K562 (cell line): ENCODE data around the gene SUN5. TPM values are rescaled to one million over a fixed set of nuclear protein-coding genes. Genes with fewer than 3 reads are reported as not detected.

Source experiments
- ATAC-seq: fragments of 200-7000 bp; cut with Tn5 transposase; 3 replicates; pipeline ENCODE4 v1.9.1; 2020; ENCODE audit warnings: moderate library complexity
- BruUV-seq: library from RNA; stranded (reverse); fragments of 400-500 nt; replicated peaks from 2 replicates; lab custom pipeline; 2021; lab: Mats Ljungman, UMichigan
- CTCF ChIA-PET: fragments of 300-600 bp; formaldehyde crosslinking; extraction: SDS; loops from one replicate; lab custom pipeline; 2021; ENCODE audit warnings: low intra/inter-chr PET ratio; lab: Yijun Ruan, JAX
- POLR2A ChIA-PET: fragments of 300-600, 350-650 bp; sonication (Branson Sonifier 250); formaldehyde crosslinking; extraction: SDS; loops from one replicate; lab custom pipeline; 2021; ENCODE audit warnings: antibody characterized with exemption, inconsistent platforms; lab: Yijun Ruan, JAX
- DNase-seq, 4 experiments: peaks; one replicate each; pipeline versions ENCODE4 v3.0.0 to v3.0.0-alpha.2; 2011 to 2018; ENCODE audit warnings: low spot score in 3 of 4, mixed read lengths in 3 of 4; ENCODE audit errors: extremely low read depth in 1 of 4
- FAIRE-seq: peaks from 2 replicates; lab custom pipeline; 2011; peaks lifted over from hg19 to GRCh38; lab: Jason Lieb, UNC
- H2AFZ ChIP-seq: 2 replicates; pipeline ENCODE4 v1.6.0; 2011; ENCODE audit warnings: low read depth, low read length, control low read depth, inconsistent platforms
- H3K27ac ChIP-seq: fragments of 200-600 bp; 3 replicates; pipeline ENCODE4 v1.8.0; 2011; ENCODE audit warnings: low read depth, mild to moderate bottlenecking, control low read depth, inconsistent platforms, low read length, moderate library complexity, mixed read lengths; ENCODE audit errors: extremely low read depth
- H3K27me3 ChIP-seq, 2 experiments: fragments of 300-600 bp in 1 of 2; 2 replicates in 1 of 2; 3 replicates in 1 of 2; pipeline versions ENCODE4 v1.6.0 to v1.8.0; 2011; ENCODE audit warnings: inconsistent platforms in 2 of 2, low read length in 2 of 2, mild to moderate bottlenecking in 1 of 2, mixed read lengths in 1 of 2, moderate library complexity in 1 of 2; ENCODE audit not compliant: control insufficient read depth in 2 of 2, insufficient read depth in 2 of 2
- H3K36me3 ChIP-seq: fragments of 300-600 bp; 3 replicates; pipeline ENCODE4 v1.8.0; 2011; ENCODE audit warnings: mild to moderate bottlenecking, low read length, inconsistent platforms; ENCODE audit not compliant: control insufficient read depth, insufficient read depth
- H3K4me1 ChIP-seq, 2 experiments: fragments of 200-600 bp in 1 of 2; replicated peaks in 1 of 2; 2 replicates in 1 of 2; 3 replicates in 1 of 2; pipeline versions ENCODE4 v1.5.1 to v1.8.0; 2011; ENCODE audit warnings: inconsistent platforms in 2 of 2, low read length in 2 of 2, mild to moderate bottlenecking in 1 of 2, mixed read lengths in 1 of 2, moderate library complexity in 1 of 2; ENCODE audit not compliant: control insufficient read depth in 2 of 2, insufficient read depth in 2 of 2
- H3K4me2 ChIP-seq: 2 replicates; pipeline ENCODE4 v1.6.1; 2011; ENCODE audit warnings: low read length, control low read depth, inconsistent platforms, mixed read lengths; ENCODE audit not compliant: insufficient read depth
- H3K4me3 ChIP-seq: fragments of 200-600 bp; sonication (generic), shearing (Covaris generic); 2 replicates; pipeline ENCODE4 v1.5.1; 2016; ENCODE audit warnings: control low read depth, inconsistent platforms
- H3K79me2 ChIP-seq: fragments of 200-600 bp; 3 replicates; pipeline ENCODE4 v1.8.0; 2011; ENCODE audit warnings: low read length, inconsistent platforms; ENCODE audit not compliant: control insufficient read depth, insufficient read depth
- H3K9ac ChIP-seq, 2 experiments: 2 replicates each; pipeline versions ENCODE4 v1.6.0 to v1.6.1; 2011; ENCODE audit warnings: low read depth in 2 of 2, low read length in 2 of 2, control low read depth in 1 of 2, inconsistent platforms in 1 of 2, mild to moderate bottlenecking in 1 of 2, mixed read lengths in 1 of 2; ENCODE audit not compliant: insufficient read depth in 1 of 2
- H3K9me1 ChIP-seq: one replicate; pipeline ENCODE4 v1.6.0; 2011; ENCODE audit warnings: inconsistent platforms, mild to moderate bottlenecking, low read length, moderate library complexity; ENCODE audit not compliant: control insufficient read depth, insufficient read depth
- H3K9me3 ChIP-seq: replicated peaks from 2 replicates; pipeline ENCODE4 v1.5.1; 2011; ENCODE audit warnings: low read depth, low read length, inconsistent platforms; ENCODE audit not compliant: control insufficient read depth, insufficient read depth
- H4K20me1 ChIP-seq: replicated peaks from 2 replicates; pipeline ENCODE4 v1.6.1; 2011; ENCODE audit warnings: low read length, inconsistent platforms, mixed read lengths; ENCODE audit not compliant: control insufficient read depth, insufficient read depth
- AFF4 ChIP-seq: sonication (generic); formaldehyde crosslinking; IDR thresholded peaks from 2 replicates; pipeline ENCODE4 v1.8.0; 2023; ENCODE audit warnings: mild to moderate bottlenecking, missing genetic modification reagents
- CBFA2T2 ChIP-seq: fragments of 450-650 bp; conservative IDR thresholded peaks from 2 replicates; pipeline ENCODE4 v1.6.1; 2017; ENCODE audit warnings: mild to moderate bottlenecking
- CTCFL ChIP-seq: IDR thresholded peaks from 2 replicates; pipeline ENCODE4 v1.6.1; 2011; ENCODE audit warnings: borderline replicate concordance, low read depth, mild to moderate bottlenecking, moderate library complexity, low read length; ENCODE audit not compliant: insufficient read depth, poor library complexity, severe bottlenecking
- HEY1 ChIP-seq: fragments of 250-450 bp; sonication (Bioruptor Pico); IDR thresholded peaks from 2 replicates; pipeline ENCODE4 v1.5.0; 2020; ENCODE audit warnings: mild to moderate bottlenecking, moderate library complexity, borderline replicate concordance
- HMBOX1 ChIP-seq: sonication (generic); IDR thresholded peaks from 2 replicates; pipeline ENCODE4 v1.6.1; 2016
- KDM4B ChIP-seq, 2 experiments: fragments of 450-650 bp in 1 of 2; sonication (generic) in 1 of 2; IDR thresholded peaks; 2 replicates each; pipeline ENCODE4 v1.6.1; 2016 to 2017; ENCODE audit warnings: borderline replicate concordance in 2 of 2, antibody characterized with exemption in 1 of 2, low read depth in 1 of 2, mild to moderate bottlenecking in 1 of 2
- SMARCA5 ChIP-seq: fragments of 450-650 bp; IDR thresholded peaks from 2 replicates; pipeline ENCODE4 v1.6.1; 2016
- ZHX1 ChIP-seq: fragments of 150-350 bp; conservative IDR thresholded peaks from 2 replicates; pipeline ENCODE4 v1.6.1; 2014; ENCODE audit warnings: low read length
- ZNF408 ChIP-seq: fragments of 250-450 bp; sonication (Bioruptor Pico); IDR thresholded peaks from 2 replicates; pipeline ENCODE4 v1.4.0; 2020; ENCODE audit warnings: low read depth, mild to moderate bottlenecking, moderate library complexity
- ZNF436 ChIP-seq: fragments of 250-450, 450-650 bp; sonication (Bioruptor Pico); formaldehyde crosslinking; IDR thresholded peaks from 2 replicates; pipeline ENCODE4 v1.7.0; 2020; ENCODE audit warnings: mild to moderate bottlenecking
- ZNF57 ChIP-seq: fragments of 450-650 bp; formaldehyde crosslinking; IDR thresholded peaks from 2 replicates; pipeline ENCODE4 v1.4.0; 2020; ENCODE audit warnings: mild to moderate bottlenecking, moderate library complexity
- ZNF583 ChIP-seq: fragments of 250-450 bp; sonication (Bioruptor Pico); IDR thresholded peaks from 2 replicates; pipeline ENCODE4 v1.4.0; 2020
- WGBS: fragments of 100-300 bp; shearing (Covaris generic); methylation state at CpG from one replicate; pipeline ENCODE4 v1.1.6; 2016; ENCODE audit warnings: low coverage, mixed read lengths; ENCODE audit not compliant: insufficient coverage; ENCODE audit errors: missing lambda C conversion rate; 5-methylcytosine and 5-hydroxymethylcytosine counted together
- in situ Hi-C: fragments of 300-500 bp; cut with MboI; formaldehyde crosslinking; loops from 4 replicates; pipeline ENCODE4 v1.15.0; 2018; ENCODE audit warnings: inconsistent platforms, mixed read lengths
- intact Hi-C: fragments of 100-400 bp; cut with micrococcal nuclease; formaldehyde crosslinking; loops from 2 replicates; pipeline ENCODE4 v1.14.2; 2022
- polyA plus RNA-seq, 8 experiments: library from polyadenylated mRNA; depleted of rRNA in 4 of 8; stranded (reverse) in 5 of 8; unstranded in 3 of 8; fragments of >200 nt; fragmentation: Nextera tagmentation in 2 of 8; fragmentation: Illumina TruSeq in 1 of 8; extraction: Ambion mirVana in 2 of 8; extraction: Trizol in 1 of 8; gene quantifications; 2 replicates each; pipeline versions ENCODE4 v1.2.1 to v1.2.3, GENCODE V29; 2011 to 2014; ENCODE audit warnings: inconsistent platforms in 1 of 8, missing spikeins in 1 of 8
- total RNA-seq, 7 experiments: library from RNA; depleted of rRNA in 6 of 7; stranded (reverse); fragments of >200 nt in 6 of 7; fragmentation: Illumina TruSeq in 2 of 7; extraction: Trizol in 2 of 7; gene quantifications; 2 replicates each; pipeline versions ENCODE4 v1.2.1 to v1.2.3, GENCODE V29; 2011 to 2021; ENCODE audit warnings: low replicate concordance in 1 of 7

SUN5 gene
- total and polyA plus RNA-seq, 9 of the 15 experiments (the other 6 are each of a cell fraction or from before 2014, with no cell fraction given): not detected

GRCh38 chr20:32991792-32992641 is 12.2 kb downstream of the SUN5 start:
- H4K20me1 ChIP-seq: no peaks in the 10 kb centered on the region
- WGBS: 9% methylated on average over 8 of the region's 8 CpGs
- no peaks in the 10 kb centered on the region for H3K9me1 ChIP-seq
- H3K4me1 ChIP-seq: no peaks in the 10 kb centered on the region; a peak in 1 of 5 replicates
- H3K9ac ChIP-seq: no peak overlapping the region
- H3K27ac ChIP-seq: no peak overlapping the region
- peaks cover 3 to 13% of the 10 kb centered on the region in 2 experiments; a peak in 1 of 5 replicates for H3K27me3 ChIP-seq
- in situ Hi-C loops (no loop called here), intact Hi-C loops (no loop called here)
- H3K4me2 ChIP-seq: no peak overlapping the region
- BruUV-seq: no TSS peak
- CTCF ChIA-PET: no interaction called here
- FAIRE-seq: no peak
- no peak overlapping the region for H3K4me3 ChIP-seq
- no peak overlapping the region for H2AFZ ChIP-seq
- H3K36me3 ChIP-seq: no peaks in the 10 kb centered on the region
- H3K9me3 ChIP-seq: no peaks in the 10 kb centered on the region
- no peaks in the 10 kb centered on the region for H3K79me2 ChIP-seq
- no peak for DNase-seq
- POLR2A ChIA-PET: no interaction called here
- no peak for ATAC-seq
- TF ChIP-seq ZNF408: no peak
- no peak for TF ChIP-seq HMBOX1
- no peak for TF ChIP-seq ZHX1
- no peak for TF ChIP-seq AFF4 (CRISPR knock-in tag)
- TF ChIP-seq KDM4B (IDR thresholded peaks at IDR 0.05; ENCODE audit: borderline replicate concordance in 2 of 2, low read depth in 1 of 2): no peak
- TF ChIP-seq HEY1 (CRISPR knock-in tag): no peak
- no peak for TF ChIP-seq ZNF436 (CRISPR knock-in tag)
- TF ChIP-seq ZNF57 (CRISPR knock-in tag): no peak
- TF ChIP-seq ZNF583 (CRISPR knock-in tag): no peak
- no peak for TF ChIP-seq SMARCA5
- TF ChIP-seq CTCFL: no peak
- no peak for TF ChIP-seq CBFA2T2
